Liver (tissue), 9 donors: ENCODE data around the gene URI1. TPM values are rescaled to one million over a fixed set of nuclear protein-coding genes. Genes with fewer than 3 reads are reported as not detected.
"Not testable (repeated sequence)": the region's sequence is repeated elsewhere in the genome, so short reads cannot be mapped to it uniquely, and the experiment has no call there.

ENCODE experiments used
- DNase-seq: peaks from one replicate; pipeline ENCODE4 v3.0.0-alpha.2; 2017; ENCODE audit warnings: low spot score
- H3K27ac ChIP-seq, 2 donors: one replicate each; pipeline ENCODE4 v1.7.0; 2013; ENCODE audit warnings: inconsistent platforms in 2 of 2, low read length in 2 of 2, control low read depth in 1 of 2, low read depth in 1 of 2, mild to moderate bottlenecking in 1 of 2
- H3K27me3 ChIP-seq, 4 donors: one replicate each; pipeline versions ENCODE4 v1.6.1 to v1.7.0; 2013; ENCODE audit warnings: low read length in 3 of 4, inconsistent platforms in 1 of 4, mild to moderate bottlenecking in 1 of 4, moderate library complexity in 1 of 4; ENCODE audit not compliant: control insufficient read depth in 4 of 4, insufficient read depth in 4 of 4
- H3K36me3 ChIP-seq, 4 donors: one replicate each; pipeline versions ENCODE4 v1.6.1 to v1.7.0; 2013; ENCODE audit warnings: low read length in 3 of 4, mild to moderate bottlenecking in 3 of 4, low read depth in 1 of 4, moderate library complexity in 1 of 4; ENCODE audit not compliant: control insufficient read depth in 4 of 4, insufficient read depth in 3 of 4
- H3K4me1 ChIP-seq, 4 donors: one replicate each; pipeline versions ENCODE4 v1.6.1 to v1.7.0; 2013; ENCODE audit warnings: low read length in 3 of 4, mild to moderate bottlenecking in 3 of 4, moderate library complexity in 1 of 4; ENCODE audit not compliant: control insufficient read depth in 4 of 4, insufficient read depth in 4 of 4
- H3K4me3 ChIP-seq, 3 donors: one replicate each; pipeline versions ENCODE4 v1.6.1 to v1.7.0; 2013; ENCODE audit warnings: low read length in 3 of 3, control low read depth in 1 of 3, low read depth in 1 of 3, mild to moderate bottlenecking in 1 of 3
- H3K9ac ChIP-seq, 2 donors: one replicate each; pipeline ENCODE4 v1.7.0; 2013; ENCODE audit warnings: low read length in 2 of 2, mild to moderate bottlenecking in 2 of 2, moderate library complexity in 2 of 2, control low read depth in 1 of 2, low read depth in 1 of 2
- H3K9me3 ChIP-seq, 4 donors: one replicate each; pipeline versions ENCODE4 v1.6.1 to v1.7.0; 2013; ENCODE audit warnings: low read length in 3 of 4; ENCODE audit not compliant: control insufficient read depth in 4 of 4
- EGR1 ChIP-seq, 2 donors: IDR thresholded peaks; 2 replicates each; pipeline ENCODE4 v1.6.1; 2016 to 2018; ENCODE audit warnings: antibody characterized with exemption in 2 of 2, low read depth in 2 of 2
- FOXA2 ChIP-seq: IDR thresholded peaks from 2 replicates; pipeline ENCODE4 v1.6.1; 2016; ENCODE audit warnings: antibody characterized with exemption
- GABPA ChIP-seq, 2 donors: IDR thresholded peaks in 1 of 2; conservative IDR thresholded peaks in 1 of 2; 2 replicates each; pipeline ENCODE4 v1.6.1; 2016; ENCODE audit warnings: antibody characterized with exemption in 2 of 2, mild to moderate bottlenecking in 1 of 2, moderate library complexity in 1 of 2
- HNF4A ChIP-seq, 2 donors: conservative IDR thresholded peaks; 2 replicates each; pipeline ENCODE4 v1.6.1; 2016; ENCODE audit warnings: antibody characterized with exemption in 2 of 2, mild to moderate bottlenecking in 2 of 2
- HNF4G ChIP-seq: IDR thresholded peaks from 2 replicates; pipeline ENCODE4 v1.6.1; 2016; ENCODE audit warnings: antibody characterized with exemption
- RXRA ChIP-seq, 2 donors: IDR thresholded peaks; 2 replicates each; pipeline ENCODE4 v1.6.1; 2017 to 2018; ENCODE audit warnings: antibody characterized with exemption in 2 of 2, mild to moderate bottlenecking in 1 of 2
- WGBS: extraction: QIAGEN DNeasy Blood & Tissue Kit; methylation state at CpG from one replicate; pipeline ENCODE4 v1.1.7; 2013; 5-methylcytosine and 5-hydroxymethylcytosine counted together
- polyA plus RNA-seq, 2 donors: library from polyadenylated mRNA; stranded (reverse) in 1 of 2; unstranded in 1 of 2; fragments of 200-250 nt in 1 of 2; fragments of >200 nt in 1 of 2; fragmentation: Nextera tagmentation in 1 of 2; extraction: Ambion mirVana in 1 of 2; gene quantifications; one replicate each; pipeline versions ENCODE4 v1.2.1 to v1.2.3, GENCODE V29; 2013 to 2015
- total RNA-seq, 2 donors: library from RNA; depleted of rRNA; stranded (reverse); fragments of >200 nt; gene quantifications; one replicate each; pipeline ENCODE4 v1.2.3, GENCODE V29; 2014
- TF ChIP-seq, protein P1 (sequence below): fragments of 150-350 bp; IDR thresholded peaks from 2 replicates; pipeline ENCODE4 v1.5.1; 2017; ENCODE audit warnings: improper control_type of control experiment, low read depth, low read length; ENCODE audit not compliant: missing input control
- TF ChIP-seq, protein P2 (sequence below): IDR thresholded peaks from 2 replicates; pipeline ENCODE4 v1.6.1; 2016; ENCODE audit warnings: antibody characterized with exemption
- TF ChIP-seq, protein P3 (sequence below): IDR thresholded peaks from 2 replicates; pipeline ENCODE4 v1.6.1; 2016; ENCODE audit warnings: antibody characterized with exemption
- TF ChIP-seq, protein P4 (sequence below): IDR thresholded peaks from 2 replicates; pipeline ENCODE4 v1.6.1; 2016; ENCODE audit warnings: antibody characterized with exemption, mild to moderate bottlenecking
- TF ChIP-seq, protein P5 (sequence below): IDR thresholded peaks from 2 replicates; pipeline ENCODE4 v1.6.1; 2016; ENCODE audit warnings: antibody characterized with exemption
- donor health status: healthy.
- donor health status: healthy.
- donor health status: healthy.
- donor health status: healthy.
- donor health status: healthy.

The URI1 gene
- total and polyA plus RNA-seq, 4 donors = 12.2 to 29.5 (median 15.7) TPM

DNA sequence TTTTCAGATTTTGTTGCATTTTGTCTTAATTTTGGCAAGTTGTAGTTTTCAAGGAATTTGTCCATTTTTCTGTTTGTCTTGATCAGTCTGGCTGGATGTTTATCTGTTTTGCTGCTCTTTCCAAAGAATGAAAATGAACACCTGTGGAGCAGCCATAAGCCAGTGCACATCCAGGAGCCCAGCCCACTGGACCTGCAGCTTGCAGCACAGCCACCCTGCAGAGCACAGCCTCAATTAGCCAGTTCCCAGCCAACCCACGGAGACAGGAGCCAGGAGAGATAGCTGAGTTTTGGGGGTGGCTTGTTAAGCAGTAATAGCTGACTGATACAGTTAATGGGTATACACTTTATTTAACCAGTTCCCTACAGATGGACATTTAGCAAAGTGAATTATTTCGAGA, 38.0 kb upstream of the URI1 start (continued):
- TF ChIP-seq, protein P1, sequence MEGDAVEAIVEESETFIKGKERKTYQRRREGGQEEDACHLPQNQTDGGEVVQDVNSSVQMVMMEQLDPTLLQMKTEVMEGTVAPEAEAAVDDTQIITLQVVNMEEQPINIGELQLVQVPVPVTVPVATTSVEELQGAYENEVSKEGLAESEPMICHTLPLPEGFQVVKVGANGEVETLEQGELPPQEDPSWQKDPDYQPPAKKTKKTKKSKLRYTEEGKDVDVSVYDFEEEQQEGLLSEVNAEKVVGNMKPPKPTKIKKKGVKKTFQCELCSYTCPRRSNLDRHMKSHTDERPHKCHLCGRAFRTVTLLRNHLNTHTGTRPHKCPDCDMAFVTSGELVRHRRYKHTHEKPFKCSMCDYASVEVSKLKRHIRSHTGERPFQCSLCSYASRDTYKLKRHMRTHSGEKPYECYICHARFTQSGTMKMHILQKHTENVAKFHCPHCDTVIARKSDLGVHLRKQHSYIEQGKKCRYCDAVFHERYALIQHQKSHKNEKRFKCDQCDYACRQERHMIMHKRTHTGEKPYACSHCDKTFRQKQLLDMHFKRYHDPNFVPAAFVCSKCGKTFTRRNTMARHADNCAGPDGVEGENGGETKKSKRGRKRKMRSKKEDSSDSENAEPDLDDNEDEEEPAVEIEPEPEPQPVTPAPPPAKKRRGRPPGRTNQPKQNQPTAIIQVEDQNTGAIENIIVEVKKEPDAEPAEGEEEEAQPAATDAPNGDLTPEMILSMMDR = no peak
- TF ChIP-seq RXRA (IDR thresholded peaks at IDR 0.05) = no peak

DNA sequence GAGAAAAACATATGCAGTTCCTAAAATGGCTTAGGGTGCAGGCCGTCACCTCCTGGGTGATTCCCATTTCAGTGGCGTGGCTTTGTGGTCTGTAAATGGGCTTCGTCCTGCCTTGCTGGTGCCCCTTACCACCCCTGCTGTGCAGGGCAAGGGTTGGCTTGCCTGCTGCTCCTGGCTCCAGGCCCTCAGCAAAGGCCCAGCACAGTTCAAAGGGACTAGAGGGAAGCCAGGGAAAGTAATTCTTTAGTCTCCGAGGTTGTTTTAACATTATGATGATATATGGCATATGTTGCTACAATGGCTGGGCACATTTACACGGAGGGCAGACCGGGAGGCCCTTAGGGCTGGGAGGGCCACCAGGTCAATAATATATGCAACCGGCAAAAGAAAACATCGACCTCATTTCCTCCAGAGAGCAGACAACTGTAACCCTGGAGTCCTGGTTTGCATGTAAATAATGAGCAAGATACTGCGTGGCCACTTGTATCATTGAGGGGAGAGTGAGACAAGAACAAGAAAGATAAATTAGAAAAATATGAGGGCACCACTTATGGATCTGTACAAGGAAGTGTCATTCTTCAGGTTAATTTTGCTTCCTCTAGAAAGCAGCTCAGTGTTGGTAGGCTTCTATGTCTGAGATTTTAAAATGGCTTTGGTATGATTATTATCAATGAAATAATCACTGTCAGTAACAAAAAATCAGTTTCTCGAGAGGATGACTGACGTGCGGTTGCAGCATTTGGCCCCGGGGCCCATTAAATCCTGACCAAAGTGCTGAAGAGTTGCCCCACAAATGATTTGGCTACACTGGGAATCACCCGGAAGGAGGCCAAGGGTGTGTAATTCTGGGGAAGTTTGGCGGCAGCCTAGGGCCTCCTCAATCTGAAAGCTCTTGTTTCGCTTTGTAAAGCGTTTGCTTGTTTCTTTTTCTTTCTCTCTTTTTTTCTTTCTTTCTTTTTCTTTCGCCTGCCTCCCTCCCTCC, 32.8 kb upstream of the URI1 start:
- DNase-seq = no peak
- H3K9ac ChIP-seq = no peak overlapping the region
- H3K9me3 ChIP-seq = no peaks in the 10 kb centered on the region
- no peaks in the 10 kb centered on the region for H3K36me3 ChIP-seq
- WGBS = 81% methylated on average over 18 of the region's 18 CpGs
- peaks cover 0 to 1% (median 0%) of the 10 kb centered on the region in 4 donors for H3K27me3 ChIP-seq
- no peak overlapping the region for H3K4me3 ChIP-seq
- TF ChIP-seq, protein P1 = no peak
- H3K4me1 ChIP-seq = no peaks in the 10 kb centered on the region
- no peak overlapping the region for H3K27ac ChIP-seq

DNA sequence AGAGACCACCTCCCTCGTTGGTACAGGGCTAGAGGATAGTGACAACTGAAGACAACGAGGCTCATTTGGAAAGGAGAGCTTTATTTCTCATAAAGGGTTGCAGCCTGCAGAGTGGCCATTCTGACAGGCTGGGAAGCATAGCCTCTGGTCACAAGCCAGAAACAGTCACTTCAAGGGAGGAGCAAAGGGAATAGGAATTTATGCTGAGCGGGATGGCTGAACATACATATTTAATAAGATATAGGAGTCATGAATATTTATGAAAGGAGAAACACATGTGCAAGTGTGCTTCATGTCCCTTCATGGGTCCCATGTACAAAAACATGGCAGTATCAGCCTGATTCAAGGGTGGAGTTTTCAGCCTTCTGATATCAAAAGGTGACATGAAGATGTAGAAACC, 27.1 kb upstream of the URI1 start:
- TF ChIP-seq RXRA (IDR thresholded peaks at IDR 0.05) (no peak), GABPA (IDR thresholded peaks at IDR 0.05 in 1 of 2, conservative IDR thresholded peaks at IDR 0.05 in 1 of 2) (no peak), FOXA2 (no peak), HNF4G (no peak), EGR1 (IDR thresholded peaks at IDR 0.05; ENCODE audit: low read depth in 2 of 2) (no peak), HNF4A (conservative IDR thresholded peaks at IDR 0.05) (no peak)
- TF ChIP-seq, protein P2, sequence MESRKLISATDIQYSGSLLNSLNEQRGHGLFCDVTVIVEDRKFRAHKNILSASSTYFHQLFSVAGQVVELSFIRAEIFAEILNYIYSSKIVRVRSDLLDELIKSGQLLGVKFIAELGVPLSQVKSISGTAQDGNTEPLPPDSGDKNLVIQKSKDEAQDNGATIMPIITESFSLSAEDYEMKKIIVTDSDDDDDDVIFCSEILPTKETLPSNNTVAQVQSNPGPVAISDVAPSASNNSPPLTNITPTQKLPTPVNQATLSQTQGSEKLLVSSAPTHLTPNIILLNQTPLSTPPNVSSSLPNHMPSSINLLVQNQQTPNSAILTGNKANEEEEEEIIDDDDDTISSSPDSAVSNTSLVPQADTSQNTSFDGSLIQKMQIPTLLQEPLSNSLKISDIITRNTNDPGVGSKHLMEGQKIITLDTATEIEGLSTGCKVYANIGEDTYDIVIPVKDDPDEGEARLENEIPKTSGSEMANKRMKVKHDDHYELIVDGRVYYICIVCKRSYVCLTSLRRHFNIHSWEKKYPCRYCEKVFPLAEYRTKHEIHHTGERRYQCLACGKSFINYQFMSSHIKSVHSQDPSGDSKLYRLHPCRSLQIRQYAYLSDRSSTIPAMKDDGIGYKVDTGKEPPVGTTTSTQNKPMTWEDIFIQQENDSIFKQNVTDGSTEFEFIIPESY = no peak
- TF ChIP-seq, protein P3, sequence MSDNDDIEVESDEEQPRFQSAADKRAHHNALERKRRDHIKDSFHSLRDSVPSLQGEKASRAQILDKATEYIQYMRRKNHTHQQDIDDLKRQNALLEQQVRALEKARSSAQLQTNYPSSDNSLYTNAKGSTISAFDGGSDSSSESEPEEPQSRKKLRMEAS = no peak
- TF ChIP-seq, protein P4, sequence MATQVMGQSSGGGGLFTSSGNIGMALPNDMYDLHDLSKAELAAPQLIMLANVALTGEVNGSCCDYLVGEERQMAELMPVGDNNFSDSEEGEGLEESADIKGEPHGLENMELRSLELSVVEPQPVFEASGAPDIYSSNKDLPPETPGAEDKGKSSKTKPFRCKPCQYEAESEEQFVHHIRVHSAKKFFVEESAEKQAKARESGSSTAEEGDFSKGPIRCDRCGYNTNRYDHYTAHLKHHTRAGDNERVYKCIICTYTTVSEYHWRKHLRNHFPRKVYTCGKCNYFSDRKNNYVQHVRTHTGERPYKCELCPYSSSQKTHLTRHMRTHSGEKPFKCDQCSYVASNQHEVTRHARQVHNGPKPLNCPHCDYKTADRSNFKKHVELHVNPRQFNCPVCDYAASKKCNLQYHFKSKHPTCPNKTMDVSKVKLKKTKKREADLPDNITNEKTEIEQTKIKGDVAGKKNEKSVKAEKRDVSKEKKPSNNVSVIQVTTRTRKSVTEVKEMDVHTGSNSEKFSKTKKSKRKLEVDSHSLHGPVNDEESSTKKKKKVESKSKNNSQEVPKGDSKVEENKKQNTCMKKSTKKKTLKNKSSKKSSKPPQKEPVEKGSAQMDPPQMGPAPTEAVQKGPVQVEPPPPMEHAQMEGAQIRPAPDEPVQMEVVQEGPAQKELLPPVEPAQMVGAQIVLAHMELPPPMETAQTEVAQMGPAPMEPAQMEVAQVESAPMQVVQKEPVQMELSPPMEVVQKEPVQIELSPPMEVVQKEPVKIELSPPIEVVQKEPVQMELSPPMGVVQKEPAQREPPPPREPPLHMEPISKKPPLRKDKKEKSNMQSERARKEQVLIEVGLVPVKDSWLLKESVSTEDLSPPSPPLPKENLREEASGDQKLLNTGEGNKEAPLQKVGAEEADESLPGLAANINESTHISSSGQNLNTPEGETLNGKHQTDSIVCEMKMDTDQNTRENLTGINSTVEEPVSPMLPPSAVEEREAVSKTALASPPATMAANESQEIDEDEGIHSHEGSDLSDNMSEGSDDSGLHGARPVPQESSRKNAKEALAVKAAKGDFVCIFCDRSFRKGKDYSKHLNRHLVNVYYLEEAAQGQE = no peak
- TF ChIP-seq, protein P5, sequence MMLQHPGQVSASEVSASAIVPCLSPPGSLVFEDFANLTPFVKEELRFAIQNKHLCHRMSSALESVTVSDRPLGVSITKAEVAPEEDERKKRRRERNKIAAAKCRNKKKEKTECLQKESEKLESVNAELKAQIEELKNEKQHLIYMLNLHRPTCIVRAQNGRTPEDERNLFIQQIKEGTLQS = no peak
- Histone ChIP-seq H3K27ac (no peak overlapping the region), H3K4me3 (no peak overlapping the region), H3K27me3 (no peaks in the 10 kb centered on the region), H3K9me3 (no peaks in the 10 kb centered on the region), H3K36me3 (no peaks in the 10 kb centered on the region), H3K4me1 (no peaks in the 10 kb centered on the region), H3K9ac (no peak overlapping the region)
- DNase-seq = no peak
- 59% methylated on average over 3 of the region's 3 CpGs for WGBS

DNA sequence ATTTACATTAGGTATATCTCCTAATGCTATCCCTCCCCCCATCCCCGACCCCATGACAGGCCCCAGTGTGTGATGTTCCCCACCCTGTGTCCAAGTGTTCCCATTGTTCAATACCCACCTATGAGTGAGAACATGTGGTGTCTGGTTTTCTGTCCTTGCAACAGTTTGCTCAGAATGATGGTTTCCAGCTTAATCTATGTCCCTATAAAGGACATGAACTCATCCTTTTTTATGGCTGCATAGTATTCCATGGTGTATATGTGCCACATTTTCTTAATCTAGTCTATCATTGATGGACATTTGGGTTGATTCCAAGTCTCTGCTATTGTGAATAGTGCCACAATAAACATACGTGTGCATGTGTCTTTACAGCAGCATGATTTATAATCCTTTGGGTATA, 26.2 kb upstream of the URI1 start:
- DNase-seq, H3K4me3 ChIP-seq: not testable (repeated sequence)
- WGBS = 71% methylated on average over 2 of the region's 2 CpGs

More for the DNA sequence above, 26.2 kb upstream of the URI1 start:
- H3K9ac ChIP-seq, H3K9me3 ChIP-seq, H3K27ac ChIP-seq, H3K4me1 ChIP-seq, H3K27me3 ChIP-seq, H3K36me3 ChIP-seq: not testable (repeated sequence)
